Stimulated activated CD4-positive, alpha-beta T cell treated with anti-CD3 and anti-CD28 coated beads, Interleukin-12 subunit alpha, Interleukin-12 subunit beta, amount 100 ng/mL, for 4 hours (primary cell): ENCODE results near the gene FBN2.

ENCODE experiments used
- DNase-seq: peaks from one replicate; pipeline ENCODE4 v3.0.0-alpha.2; 2020

The FBN2 gene

GRCh38 chr5:128538000-128538249 lies at the start of gene FBN2:
Gene FBN2, minus strand, starts transcription at chr5:128538245. Its CDS starts 642 bp downstream, at chr5:128537603.
- DNase-seq = no peak

- DNase-seq = no peak
Observed at GRCh38 chr5:128587275-128587674, 49.2 kb upstream of the FBN2 start.

- DNase-seq = no peak
Observed at GRCh38 chr5:128586848-128587247, 48.8 kb upstream of the FBN2 start.

- DNase-seq = no peak
Observed at GRCh38 chr5:128579639-128580038, 41.6 kb upstream of the FBN2 start.

- DNase-seq = no peak
Observed at GRCh38 chr5:128579093-128579492, 41.0 kb upstream of the FBN2 start.

GRCh38 chr5:128574041-128574440 lies 36.0 kb upstream of the FBN2 start:
- DNase-seq = no peak

GRCh38 chr5:128572930-128573319 lies 34.9 kb upstream of the FBN2 start:
- no peak for DNase-seq

GRCh38 chr5:128572051-128572929 lies 34.2 kb upstream of the FBN2 start:
- no peak for DNase-seq

GRCh38 chr5:128566178-128566577 lies 28.1 kb upstream of the FBN2 start:
- DNase-seq = no peak

GRCh38 chr5:128559300-128560297 lies 21.6 kb upstream of the FBN2 start:
- DNase-seq = no peak

GRCh38 chr5:128553747-128554146 lies 15.7 kb upstream of the FBN2 start:
- no peak for DNase-seq

- DNase-seq = no peak
Observed at GRCh38 chr5:128551476-128551875, 13.4 kb upstream of the FBN2 start.

GRCh38 chr5:128549496-128549895 lies 11.5 kb upstream of the FBN2 start:
- DNase-seq = no peak

- DNase-seq = no peak
Observed at GRCh38 chr5:128546658-128547281, 8.7 kb upstream of the FBN2 start.

GRCh38 chr5:128541385-128541784 lies 3.3 kb upstream of the FBN2 start:
- DNase-seq = no peak

- no peak for DNase-seq
Observed at GRCh38 chr5:128539038-128539429, 989 bp upstream of the FBN2 start.

GRCh38 chr5:128538250-128539037 lies 399 bp upstream of the FBN2 start:
- DNase-seq = no peak

- no peak for DNase-seq
Observed at GRCh38 chr5:128537221-128537999, 635 bp downstream of the FBN2 start.

- DNase-seq = no peak
Observed at GRCh38 chr5:128536254-128537220, 1.5 kb downstream of the FBN2 start.

GRCh38 chr5:128535251-128535650 lies 2.8 kb downstream of the FBN2 start:
- no peak for DNase-seq

- no peak for DNase-seq
Observed at GRCh38 chr5:128534726-128535125, 3.3 kb downstream of the FBN2 start.
